Vein endothelial cell (primary cell): ENCODE results near the gene RXRA. TPM values are rescaled to one million over a fixed set of nuclear protein-coding genes. Genes with fewer than 3 reads are reported as not detected.

Experiments
- small RNA-seq: library from RNA; depleted of rRNA; stranded (forward); fragments of <200 nt; gene quantifications from one replicate; pipeline ENCODE3, GENCODE V24; 2012
- total RNA-seq: library from RNA; depleted of rRNA; stranded (reverse); fragments of >200 nt; gene quantifications from 2 replicates; pipeline ENCODE4 v1.2.3, GENCODE V29; 2012

The RXRA gene
- 24.0 and 28.4 TPM in 2 replicates for total RNA-seq

DNA sequence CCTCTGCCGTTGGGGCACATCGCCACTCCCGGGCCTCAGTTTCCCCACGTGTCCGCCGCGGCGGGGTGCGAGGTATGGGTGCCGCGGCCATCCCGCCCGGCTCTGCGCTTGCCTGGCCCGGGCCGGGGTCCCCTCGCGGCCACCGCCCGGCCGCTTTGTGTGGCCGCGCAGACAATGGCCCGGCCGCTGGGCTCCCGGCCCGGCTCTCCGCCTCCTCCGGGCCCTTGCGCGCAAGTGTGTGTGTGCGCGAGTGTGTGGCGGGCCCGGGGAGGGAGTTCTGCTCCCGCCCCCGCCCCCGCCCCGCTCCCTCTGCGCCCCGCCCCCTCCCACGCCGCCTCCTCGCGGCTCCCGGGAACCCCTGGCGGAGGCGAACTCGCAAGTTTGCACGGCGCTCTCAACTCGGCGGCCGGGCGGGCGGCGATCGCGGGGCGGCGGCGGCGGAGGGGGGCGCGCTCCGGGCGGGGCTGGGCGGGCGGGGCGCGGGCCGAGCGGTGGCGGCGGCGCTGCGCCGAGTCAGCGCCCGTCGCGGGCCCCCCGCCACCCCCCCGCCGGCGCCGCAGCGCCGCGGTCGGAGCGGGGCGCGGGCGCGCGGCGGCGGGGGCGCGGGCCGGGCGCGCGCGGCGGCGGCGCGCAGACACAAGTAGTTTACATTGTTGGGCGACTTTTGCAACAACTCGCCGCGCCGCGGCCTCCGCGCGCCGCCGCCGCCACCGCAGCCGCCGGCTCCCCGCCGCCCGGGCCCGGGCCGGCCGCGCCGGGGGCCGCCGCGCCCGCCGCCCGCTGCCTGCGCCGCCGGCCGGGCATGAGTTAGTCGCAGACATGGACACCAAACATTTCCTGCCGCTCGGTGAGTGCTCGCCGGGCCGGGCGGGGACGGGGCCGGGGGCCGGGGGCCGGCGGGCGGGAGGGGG lies at the start of gene RXRA:
Gene RXRA, plus strand, starts transcription at position 643 of the 911 bp plus-strand sequence. Its CDS starts 177 bp downstream, at position 820.

Small RNA genes lying within 50 kb of the gene (small RNA-seq; reads per million reads assigned to genes)
- gene MIR4669, result not detected

Other genes starting within 250 kb of the RXRA start
- 27.4 and 32.9 TPM in 2 replicates for gene WDR5, start 190.4 kb upstream of the RXRA start, total RNA-seq
- not detected in 2 replicates for gene RNU6ATAC, start 161.9 kb upstream of the RXRA start, total RNA-seq